ENCODE results near the gene NNMT. TPM values are rescaled to one million over a fixed set of nuclear protein-coding genes. Genes with fewer than 3 reads are reported as not detected.

Gene NNMT
- total and polyA plus RNA-seq, 8 donors = 4.8 to 139 (median 61.9) TPM

DNA sequence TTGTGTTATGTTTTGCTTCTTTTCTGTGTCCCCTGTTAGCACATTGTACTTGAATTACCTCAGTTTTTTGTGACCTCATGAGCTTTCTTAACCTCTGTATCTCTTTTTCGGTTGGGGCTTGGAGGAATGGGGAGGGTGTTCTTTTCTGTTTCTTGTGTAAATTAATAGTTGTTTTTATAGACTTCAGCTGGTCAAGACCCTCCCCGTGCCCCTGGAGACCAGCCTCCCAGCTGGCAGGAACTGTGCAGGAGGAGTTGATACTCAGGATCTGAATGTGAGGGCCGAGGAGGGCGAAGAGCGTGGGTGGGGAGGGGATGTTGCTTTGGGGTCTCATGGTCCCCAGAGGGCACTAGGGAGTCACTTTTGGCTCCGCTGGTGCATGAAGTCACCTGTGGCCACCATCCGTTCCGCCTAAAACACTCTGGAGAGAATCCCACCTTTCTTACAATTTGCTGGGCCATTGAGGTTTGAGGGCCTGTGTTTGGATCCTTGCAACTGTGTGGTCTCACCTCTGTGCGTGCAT is 44.3 kb upstream of the NNMT start:
- H3K27ac ChIP-seq = no peak overlapping the region
- H3K36me3 ChIP-seq = peaks cover 0 to 57% (median 25%) of the 10 kb centered on the region in 3 donors
- DNase-seq = no peak

DNA sequence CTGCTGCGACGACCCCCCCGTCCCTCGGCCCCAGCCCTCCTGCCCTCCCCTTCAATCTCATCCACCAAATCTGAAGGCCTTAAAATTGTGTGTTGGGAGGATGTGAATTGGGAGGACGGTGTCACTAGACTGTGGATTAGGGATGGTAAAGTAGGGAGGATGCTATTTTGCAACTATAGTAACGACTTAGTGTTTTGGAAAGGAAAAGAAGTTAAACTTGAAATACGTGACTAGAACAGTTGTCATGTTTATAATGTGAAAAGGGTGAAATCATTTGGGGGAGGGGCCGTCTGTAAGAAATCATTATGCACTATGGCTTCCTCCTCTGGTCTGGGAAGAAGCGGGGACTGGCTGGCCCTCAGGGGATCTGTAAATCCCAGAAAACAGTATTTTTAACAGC is 43.4 kb upstream of the NNMT start:
- intact Hi-C loops (cut with DNase I) = loop anchor here in 1 of 3 donors (10.0 kb wide), 1 partner anchor 218 kb away; no protein-coding TSS in a partner anchor
- no peak overlapping the region for H3K27ac ChIP-seq

More for the DNA sequence above, 44.3 kb upstream of the NNMT start:
- FAIRE-seq (no peak), ATAC-seq (no peak)
- no peak overlapping the region for H3K4me3 ChIP-seq
- 89 to 94% methylated on average over 9 of the region's 9 CpGs for WGBS, 2 donors
- intact Hi-C loops (cut with DNase I) = loop anchor here in 1 of 3 donors (10.0 kb wide), 1 partner anchor 217 kb away; no protein-coding TSS in a partner anchor
- no peaks in the 10 kb centered on the region for H3K9me3 ChIP-seq
- H3K4me1 ChIP-seq = no peaks in the 10 kb centered on the region
- TF ChIP-seq, protein P1, sequence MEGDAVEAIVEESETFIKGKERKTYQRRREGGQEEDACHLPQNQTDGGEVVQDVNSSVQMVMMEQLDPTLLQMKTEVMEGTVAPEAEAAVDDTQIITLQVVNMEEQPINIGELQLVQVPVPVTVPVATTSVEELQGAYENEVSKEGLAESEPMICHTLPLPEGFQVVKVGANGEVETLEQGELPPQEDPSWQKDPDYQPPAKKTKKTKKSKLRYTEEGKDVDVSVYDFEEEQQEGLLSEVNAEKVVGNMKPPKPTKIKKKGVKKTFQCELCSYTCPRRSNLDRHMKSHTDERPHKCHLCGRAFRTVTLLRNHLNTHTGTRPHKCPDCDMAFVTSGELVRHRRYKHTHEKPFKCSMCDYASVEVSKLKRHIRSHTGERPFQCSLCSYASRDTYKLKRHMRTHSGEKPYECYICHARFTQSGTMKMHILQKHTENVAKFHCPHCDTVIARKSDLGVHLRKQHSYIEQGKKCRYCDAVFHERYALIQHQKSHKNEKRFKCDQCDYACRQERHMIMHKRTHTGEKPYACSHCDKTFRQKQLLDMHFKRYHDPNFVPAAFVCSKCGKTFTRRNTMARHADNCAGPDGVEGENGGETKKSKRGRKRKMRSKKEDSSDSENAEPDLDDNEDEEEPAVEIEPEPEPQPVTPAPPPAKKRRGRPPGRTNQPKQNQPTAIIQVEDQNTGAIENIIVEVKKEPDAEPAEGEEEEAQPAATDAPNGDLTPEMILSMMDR (IDR thresholded peaks at IDR 0.05) = no peak
- no peaks in the 10 kb centered on the region for H3K27me3 ChIP-seq

DNA sequence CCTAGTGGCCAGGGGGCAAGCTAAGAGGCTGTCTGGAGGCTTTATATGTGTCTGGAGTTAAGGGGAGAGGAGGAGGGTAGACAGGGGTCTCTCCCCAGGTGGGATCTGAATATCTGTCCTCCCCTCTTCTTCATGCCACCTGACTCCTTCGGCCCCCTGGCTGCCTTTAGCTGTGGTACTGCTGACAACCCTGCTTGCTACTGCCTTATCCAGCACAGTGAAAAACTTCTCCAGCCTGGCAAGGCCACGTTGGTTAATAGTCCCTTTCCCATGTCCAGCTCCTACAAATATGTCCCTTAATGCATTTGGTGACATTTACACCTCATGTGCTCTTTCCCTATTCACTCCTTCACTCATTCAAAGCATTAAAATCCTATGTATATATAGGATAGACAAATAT is 42.4 kb upstream of the NNMT start:
- no peak for ATAC-seq
- Histone ChIP-seq H3K9me3 (no peaks in the 10 kb centered on the region), H3K27ac (no peak overlapping the region), H3K4me3 (no peak overlapping the region), H3K27me3 (no peaks in the 10 kb centered on the region), H3K4me1 (no peaks in the 10 kb centered on the region), H3K36me3 (peaks cover 0 to 40% (median 11%) of the 10 kb centered on the region in 3 donors)
- 78 to 79% methylated on average over 2 of the region's 2 CpGs for WGBS, 2 donors
- FAIRE-seq = no peak
- TF ChIP-seq, protein P1 (IDR thresholded peaks at IDR 0.05) = no peak
- DNase-seq = no peak
- intact Hi-C loops (cut with DNase I) = loop anchor here in 1 of 3 donors (10.0 kb wide), 1 partner anchor 219 kb away; no protein-coding TSS in a partner anchor

More for the DNA sequence above, 43.4 kb upstream of the NNMT start:
- H3K36me3 ChIP-seq = peaks cover 0 to 50% (median 17%) of the 10 kb centered on the region in 3 donors
- H3K4me3 ChIP-seq = no peak overlapping the region
- TF ChIP-seq, protein P1 (IDR thresholded peaks at IDR 0.05) = no peak
- no peaks in the 10 kb centered on the region for H3K27me3 ChIP-seq
- ATAC-seq (no peak), FAIRE-seq (no peak), DNase-seq (no peak)
- H3K9me3 ChIP-seq = no peaks in the 10 kb centered on the region
- H3K4me1 ChIP-seq = no peaks in the 10 kb centered on the region
- 87% methylated on average over 9 of the region's 9 CpGs for WGBS, 2 donors

DNA sequence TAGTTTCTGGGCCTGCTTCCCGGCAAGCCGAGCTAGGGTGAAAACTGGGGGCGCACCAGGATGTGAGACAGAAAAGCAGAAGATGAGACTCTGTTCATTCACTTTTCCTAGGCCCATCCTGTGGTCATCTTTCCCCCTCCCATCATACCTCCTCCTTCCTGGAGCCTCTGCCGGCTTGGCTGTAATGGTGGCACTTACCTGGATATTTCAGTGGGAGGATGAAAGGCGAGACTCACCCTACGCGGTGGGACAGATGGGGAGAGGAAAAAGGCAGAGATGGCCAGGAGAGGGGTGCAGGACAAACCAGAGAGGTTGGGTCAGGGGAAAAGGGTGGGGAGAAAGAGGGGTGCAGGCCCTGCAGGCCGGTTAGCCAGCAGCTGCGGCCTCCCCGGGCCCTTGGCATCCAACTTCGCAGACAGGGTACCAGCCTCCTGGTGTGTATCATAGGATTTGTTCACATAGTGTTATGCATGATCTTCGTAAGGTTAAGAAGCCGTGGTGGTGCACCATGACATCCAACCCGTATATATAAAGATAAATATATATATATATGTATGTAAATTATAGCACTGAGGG is 41.5 kb upstream of the NNMT start:
- intact Hi-C loops (cut with DNase I) = loop anchor here in 1 of 3 donors (10.0 kb wide), 1 partner anchor 220 kb away; no protein-coding TSS in a partner anchor
- no peak for ATAC-seq
- TF ChIP-seq, protein P1 (IDR thresholded peaks at IDR 0.05) = no peak
- H3K4me3 ChIP-seq = no peak overlapping the region
- H3K27me3 ChIP-seq = no peaks in the 10 kb centered on the region
- no peaks in the 10 kb centered on the region for H3K4me1 ChIP-seq
- WGBS, 2 donors = 90 to 92% methylated on average over 14 of the region's 14 CpGs
- H3K27ac ChIP-seq = no peak overlapping the region
- DNase-seq = no peak
- FAIRE-seq = no peak
- H3K9me3 ChIP-seq = no peaks in the 10 kb centered on the region
- H3K36me3 ChIP-seq = peaks cover 0 to 35% (median 8%) of the 10 kb centered on the region in 3 donors

DNA sequence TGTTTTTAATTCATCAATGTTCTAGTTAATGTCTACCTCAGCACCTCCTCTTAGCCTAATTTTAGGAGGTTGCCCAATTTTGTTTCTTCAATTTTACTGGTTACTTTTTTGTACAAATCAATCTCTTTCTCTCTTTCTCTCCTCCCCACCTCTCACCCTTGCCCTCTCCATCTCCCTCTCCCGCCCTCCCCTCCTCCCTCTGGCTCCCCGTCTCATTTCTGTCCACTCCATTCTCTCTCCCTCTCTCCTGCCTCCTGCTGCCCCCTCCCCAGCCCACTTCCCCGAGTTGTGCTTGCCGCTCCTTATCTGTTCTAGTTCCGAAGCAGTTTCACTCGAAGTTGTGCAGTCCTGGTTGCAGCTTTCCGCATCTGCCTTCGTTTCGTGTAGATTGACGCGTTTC is 40.9 kb upstream of the NNMT start:
- 89 to 91% methylated on average over 11 of the region's 11 CpGs for WGBS, 2 donors
- Histone ChIP-seq H3K9me3 (no peaks in the 10 kb centered on the region), H3K4me1 (no peaks in the 10 kb centered on the region), H3K27ac (no peak overlapping the region), H3K36me3 (peaks cover 0 to 30% (median 3%) of the 10 kb centered on the region in 3 donors), H3K27me3 (no peaks in the 10 kb centered on the region), H3K4me3 (no peak overlapping the region)
- no peak for ATAC-seq
- intact Hi-C loops (cut with DNase I) = loop anchor here in 1 of 3 donors (10.0 kb wide), 1 partner anchor 220 kb away; no protein-coding TSS in a partner anchor
- TF ChIP-seq, protein P1 (IDR thresholded peaks at IDR 0.05) = no peak
- DNase-seq = no peak
- no peak for FAIRE-seq
